UCSD-AML1 (cell line): ENCODE data around the gene P2RY12.

Experiments used
- DNase-seq: peaks from one replicate; lab custom pipeline; 2025; ENCODE audit not compliant: unreplicated experiment; lab: John Stamatoyannopoulos, UW

The P2RY12 gene

GRCh38 chr3:151384741-151385174 lies at the start of gene P2RY12:
TSS of gene P2RY12 (minus strand) at chr3:151384753. CDS start at chr3:151338845, 45,908 bp downstream.
- DNase-seq = no peak

- DNase-seq = no peak
Observed at GRCh38 chr3:151432616-151433372, 48.2 kb upstream of the P2RY12 start.

- peak; percentile 18 for DNase-seq
Observed at GRCh38 chr3:151431940-151432339, 47.4 kb upstream of the P2RY12 start.

GRCh38 chr3:151430821-151431484 lies 46.4 kb upstream of the P2RY12 start:
- DNase-seq = no peak

- no peak for DNase-seq
Observed at GRCh38 chr3:151428386-151428785, 43.8 kb upstream of the P2RY12 start.

- peak; percentile 28 for DNase-seq
Observed at GRCh38 chr3:151426341-151426657, 41.7 kb upstream of the P2RY12 start.

DNA sequence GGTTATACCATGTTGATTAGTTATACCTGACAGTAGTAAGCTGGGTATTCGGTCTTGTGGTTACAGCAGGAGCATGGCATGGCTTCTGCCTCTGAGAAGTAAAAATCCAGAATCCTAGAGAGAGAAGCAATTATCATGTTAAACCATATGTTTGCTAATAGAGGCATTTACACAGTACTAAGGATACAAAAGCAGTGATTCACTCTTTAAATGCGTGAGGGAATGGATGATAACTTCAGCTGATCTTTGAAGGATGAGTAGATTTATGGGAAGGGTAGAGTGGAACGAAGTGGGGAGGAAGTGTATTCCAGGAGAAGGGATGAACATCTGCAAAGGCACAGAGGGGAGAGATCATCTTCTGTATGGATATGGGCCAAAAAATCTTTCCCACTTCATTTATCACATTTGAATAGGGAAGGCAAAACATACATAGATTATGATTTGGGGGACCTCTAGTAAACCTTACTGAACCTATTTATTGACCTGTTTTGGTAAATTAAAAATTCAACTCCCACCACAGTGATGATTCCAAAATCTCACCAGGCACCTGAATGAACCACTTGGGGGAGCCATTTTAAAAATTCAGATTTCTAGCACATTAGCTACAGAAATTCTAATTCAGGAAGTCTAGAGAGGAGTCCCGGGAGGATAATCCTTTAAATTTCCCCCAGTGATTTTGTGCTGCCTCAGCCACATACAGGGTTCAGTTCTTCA lies 41.2 kb upstream of the P2RY12 start:
- no peak for DNase-seq

- DNase-seq = no peak
Observed at GRCh38 chr3:151423091-151423490, 38.5 kb upstream of the P2RY12 start.

DNA sequence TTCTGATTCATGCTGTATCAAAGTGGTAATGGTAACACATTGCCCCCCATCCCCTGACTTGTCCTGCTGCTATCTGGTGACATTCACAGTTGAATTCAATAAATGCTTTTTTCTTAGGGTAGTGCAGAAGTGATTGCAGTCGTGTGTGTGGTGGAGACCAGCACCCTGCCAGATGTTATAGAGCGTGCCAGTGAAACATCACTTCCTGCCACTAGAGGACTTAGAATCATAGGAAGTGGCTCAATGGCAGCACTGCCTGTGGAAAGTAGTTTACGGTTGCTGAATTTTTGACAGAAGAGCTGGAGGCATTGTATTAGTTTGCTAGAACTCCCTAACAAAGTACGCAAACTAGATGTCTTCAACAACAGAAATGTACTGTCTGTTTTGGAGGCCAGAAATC lies 37.4 kb upstream of the P2RY12 start:
- DNase-seq = no peak

GRCh38 chr3:151419806-151420205 lies 35.3 kb upstream of the P2RY12 start:
- no peak for DNase-seq

DNA sequence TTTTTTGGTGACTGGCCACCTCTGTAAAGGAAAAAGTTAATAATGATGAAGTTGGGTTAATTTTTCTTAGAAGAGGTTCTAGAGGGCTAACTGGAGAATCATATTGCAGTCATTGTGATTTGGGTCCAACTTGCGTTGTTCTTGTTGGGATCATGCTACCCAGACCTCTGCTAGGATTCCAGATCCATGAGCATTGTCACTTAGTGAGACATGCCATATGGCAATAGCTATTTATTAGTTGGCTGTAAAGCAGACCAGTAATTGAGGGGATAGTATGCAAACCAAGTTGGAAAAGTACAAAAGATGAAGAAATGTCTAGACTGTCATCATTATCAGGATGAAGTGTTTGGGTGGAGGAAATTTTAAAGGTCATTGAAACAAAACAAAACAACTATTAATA lies 30.7 kb upstream of the P2RY12 start:
- no peak for DNase-seq

GRCh38 chr3:151412989-151413388 lies 28.4 kb upstream of the P2RY12 start:
- no peak for DNase-seq

- no peak for DNase-seq
Observed at GRCh38 chr3:151410891-151411559, 26.5 kb upstream of the P2RY12 start.

DNA sequence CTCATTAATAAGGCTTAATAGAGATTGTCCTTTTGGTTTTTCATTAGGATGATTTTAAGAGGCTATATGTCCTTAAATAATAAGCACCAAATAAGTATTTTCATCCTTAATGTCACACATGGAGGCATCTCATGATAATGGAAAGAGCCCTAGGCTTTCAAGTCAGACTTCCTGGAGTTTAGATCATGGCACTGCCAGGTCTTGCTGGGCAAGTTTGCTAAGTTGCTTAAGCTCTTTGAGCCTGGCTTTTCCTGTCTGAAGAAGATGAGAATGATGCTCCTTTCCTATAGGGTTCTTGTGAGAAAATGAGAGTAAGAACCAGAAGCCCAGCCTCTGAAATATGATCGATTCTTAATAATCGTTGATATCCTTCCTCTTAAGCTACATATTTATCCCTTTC lies 23.4 kb upstream of the P2RY12 start:
- DNase-seq = no peak

- DNase-seq = no peak
Observed at GRCh38 chr3:151404316-151404715, 19.8 kb upstream of the P2RY12 start.

DNA sequence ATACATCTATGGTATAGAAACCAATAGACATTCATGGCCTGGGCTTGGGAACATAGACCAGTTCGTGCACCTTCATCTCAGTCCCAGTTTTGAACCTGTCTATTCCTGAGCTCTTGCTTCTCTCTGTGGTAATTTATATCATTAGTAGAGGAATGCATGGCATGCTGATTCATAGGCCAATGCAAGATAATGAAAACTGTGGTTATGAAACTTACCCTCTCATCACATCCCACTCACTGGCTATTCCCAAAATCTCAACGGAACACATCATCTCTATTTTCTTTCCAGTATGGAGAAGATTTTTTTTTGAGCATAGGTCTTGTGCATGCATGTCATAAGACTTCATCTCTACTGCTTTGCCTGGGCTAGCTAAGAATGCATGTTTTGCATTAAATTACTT lies 18.7 kb upstream of the P2RY12 start:
- DNase-seq = no peak

GRCh38 chr3:151402349-151402748 lies 17.8 kb upstream of the P2RY12 start:
- DNase-seq = no peak

DNA sequence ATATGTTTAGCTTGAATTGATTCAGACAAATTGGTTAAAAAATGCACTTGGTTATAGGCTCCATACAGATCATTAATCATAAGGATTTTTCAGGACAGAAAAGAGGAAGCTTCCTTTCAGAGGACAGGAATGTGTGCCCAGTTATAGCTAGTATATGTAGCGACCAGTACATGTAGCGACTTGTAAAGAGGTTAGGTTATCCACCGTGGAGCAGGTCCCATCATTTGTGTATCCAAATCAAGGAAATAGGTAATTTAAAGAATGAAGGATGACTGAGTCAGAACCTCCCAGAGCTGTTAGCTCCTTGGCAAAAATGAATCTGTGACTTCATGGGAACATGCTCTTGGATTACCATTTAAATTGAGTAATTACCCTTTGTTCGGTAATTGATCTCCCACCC lies 15.8 kb upstream of the P2RY12 start:
- no peak for DNase-seq

DNA sequence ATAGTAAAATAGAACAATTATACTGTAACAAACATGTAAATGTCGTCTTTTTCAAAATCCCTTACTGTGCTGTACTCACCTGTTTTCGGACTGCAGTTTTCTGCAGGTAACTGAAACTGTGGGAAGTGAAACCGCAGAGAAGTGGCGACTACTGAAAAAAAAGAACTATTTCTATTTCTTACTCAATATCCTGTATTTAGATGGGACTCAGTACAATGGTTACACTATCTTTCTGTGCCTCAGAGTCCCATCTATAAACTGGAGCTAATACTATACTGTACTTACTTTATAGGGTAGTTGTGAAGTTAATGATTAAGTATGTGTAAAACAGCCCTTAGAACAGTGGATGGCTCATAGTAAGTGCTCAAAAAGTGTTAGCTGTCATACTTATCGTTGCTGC lies 14.3 kb upstream of the P2RY12 start:
- DNase-seq = no peak

DNA sequence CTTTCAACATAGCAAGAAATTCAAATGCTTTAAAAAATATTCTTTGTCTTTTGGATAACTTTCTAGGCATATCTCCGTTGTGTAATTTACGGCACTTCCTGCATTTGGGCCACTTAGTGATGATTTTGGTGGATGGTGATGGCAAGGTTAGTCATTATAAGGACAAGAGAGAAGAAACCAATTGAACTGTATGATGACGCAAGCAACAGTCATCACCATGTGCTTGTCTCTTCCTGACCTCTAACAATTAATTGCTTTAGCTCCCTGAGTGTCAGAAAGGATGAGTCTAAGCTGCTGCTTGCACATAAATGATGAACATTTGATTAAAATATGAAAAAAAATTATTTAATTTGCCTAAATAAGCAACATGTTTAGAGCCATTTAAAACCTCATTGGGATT lies 11.3 kb upstream of the P2RY12 start:
- DNase-seq = no peak

- no peak for DNase-seq
Observed at GRCh38 chr3:151394611-151395010, 10.1 kb upstream of the P2RY12 start.

- DNase-seq = no peak
Observed at GRCh38 chr3:151393941-151394340, 9.4 kb upstream of the P2RY12 start.
